Measurements from ENCODE around the gene MLN.

- TF ChIP-seq, protein P1, sequence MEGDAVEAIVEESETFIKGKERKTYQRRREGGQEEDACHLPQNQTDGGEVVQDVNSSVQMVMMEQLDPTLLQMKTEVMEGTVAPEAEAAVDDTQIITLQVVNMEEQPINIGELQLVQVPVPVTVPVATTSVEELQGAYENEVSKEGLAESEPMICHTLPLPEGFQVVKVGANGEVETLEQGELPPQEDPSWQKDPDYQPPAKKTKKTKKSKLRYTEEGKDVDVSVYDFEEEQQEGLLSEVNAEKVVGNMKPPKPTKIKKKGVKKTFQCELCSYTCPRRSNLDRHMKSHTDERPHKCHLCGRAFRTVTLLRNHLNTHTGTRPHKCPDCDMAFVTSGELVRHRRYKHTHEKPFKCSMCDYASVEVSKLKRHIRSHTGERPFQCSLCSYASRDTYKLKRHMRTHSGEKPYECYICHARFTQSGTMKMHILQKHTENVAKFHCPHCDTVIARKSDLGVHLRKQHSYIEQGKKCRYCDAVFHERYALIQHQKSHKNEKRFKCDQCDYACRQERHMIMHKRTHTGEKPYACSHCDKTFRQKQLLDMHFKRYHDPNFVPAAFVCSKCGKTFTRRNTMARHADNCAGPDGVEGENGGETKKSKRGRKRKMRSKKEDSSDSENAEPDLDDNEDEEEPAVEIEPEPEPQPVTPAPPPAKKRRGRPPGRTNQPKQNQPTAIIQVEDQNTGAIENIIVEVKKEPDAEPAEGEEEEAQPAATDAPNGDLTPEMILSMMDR (IDR thresholded peaks at IDR 0.05): no peak
- TF ChIP-seq POLR2A (IDR thresholded peaks at IDR 0.05): no peak
These were observed 30.9 kb upstream of the MLN start for GRCh38 chr6:33834401-33835392.
